LNCaP clone FGC (cell line): ENCODE data around the gene MRPL1.
A peak's percentile ranks its signal among the peaks of the same experiment; 100 is the strongest.
"Not testable (repeated sequence)": the region's sequence is repeated elsewhere in the genome, so short reads cannot be mapped to it uniquely, and the experiment has no call there.

ENCODE experiments used
- DNase-seq: peaks from one replicate; pipeline ENCODE4 v3.0.0-alpha.2; 2011; ENCODE audit warnings: low read depth
- H3K4me3 ChIP-seq: 2 replicates; pipeline ENCODE4 v1.5.1; 2011; ENCODE audit warnings: mild to moderate bottlenecking, low read depth, low read length, control low read depth
- CTCF ChIP-seq: IDR thresholded peaks from 2 replicates; pipeline ENCODE4 v1.5.1; 2012; ENCODE audit warnings: mild to moderate bottlenecking; ENCODE audit not compliant: control insufficient read depth, insufficient read depth; ENCODE audit errors: extremely low read depth

The MRPL1 gene

GRCh38 chr4:77952457-77952856 lies 89.8 kb downstream of the MRPL1 start:
- no peak for TF ChIP-seq CTCF
- H3K4me3 ChIP-seq: no peak overlapping the region
- DNase-seq: no peak

- DNase-seq: no peak
- TF ChIP-seq CTCF: no peak
- H3K4me3 ChIP-seq: no peak overlapping the region
These were observed 92.1 kb downstream of the MRPL1 start for GRCh38 chr4:77954690-77955089.

- no peak overlapping the region for H3K4me3 ChIP-seq
- DNase-seq: no peak
- no peak for TF ChIP-seq CTCF
These were observed 94.3 kb downstream of the MRPL1 start for GRCh38 chr4:77956917-77957316.

- no peak for DNase-seq
- no peak for TF ChIP-seq CTCF
- no peak overlapping the region for H3K4me3 ChIP-seq
These were observed 96.3 kb downstream of the MRPL1 start for GRCh38 chr4:77958897-77959296.

GRCh38 chr4:77959566-77960338 lies 97.1 kb downstream of the MRPL1 start:
- peak; percentile 64 for TF ChIP-seq CTCF
- peak; percentile 71 for DNase-seq
- no peak overlapping the region for H3K4me3 ChIP-seq

GRCh38 chr4:77960367-77960766 lies 97.7 kb downstream of the MRPL1 start:
- DNase-seq: no peak
- TF ChIP-seq CTCF: no peak
- H3K4me3 ChIP-seq: no peak overlapping the region

- DNase-seq: no peak
- no peak overlapping the region for H3K4me3 ChIP-seq
- TF ChIP-seq CTCF: no peak
These were observed 100.4 kb downstream of the MRPL1 start for GRCh38 chr4:77963004-77963403.

- not testable (repeated sequence) for H3K4me3 ChIP-seq, DNase-seq
These were observed 111.0 kb downstream of the MRPL1 start for GRCh38 chr4:77973657-77974056.

GRCh38 chr4:77982900-77983540 lies 120.4 kb downstream of the MRPL1 start:
- not testable (repeated sequence) for H3K4me3 ChIP-seq, DNase-seq

- not testable (repeated sequence) for H3K4me3 ChIP-seq, DNase-seq
These were observed 121.1 kb downstream of the MRPL1 start for GRCh38 chr4:77983612-77984311.
